BLaER1 (cell line): ENCODE results near the gene SYNE2.

Experiments
- H3K27ac ChIP-seq: shearing (Covaris generic); formaldehyde crosslinking; 2 replicates; pipeline ENCODE4 v1.8.1; 2022
- H3K27me3 ChIP-seq: shearing (Covaris generic); formaldehyde crosslinking; 2 replicates; pipeline ENCODE4 v1.8.1; 2022
- H3K36me3 ChIP-seq: shearing (Covaris generic); formaldehyde crosslinking; 2 replicates; pipeline ENCODE4 v1.8.1; 2022
- H3K4me1 ChIP-seq: shearing (Covaris generic); formaldehyde crosslinking; 2 replicates; pipeline ENCODE4 v1.8.1; 2022
- H3K4me2 ChIP-seq: shearing (Covaris generic); formaldehyde crosslinking; 2 replicates; pipeline ENCODE4 v1.8.1; 2022
- H3K4me3 ChIP-seq: shearing (Covaris generic); formaldehyde crosslinking; 2 replicates; pipeline ENCODE4 v1.8.1; 2022
- H3K9ac ChIP-seq: shearing (Covaris generic); formaldehyde crosslinking; 2 replicates; pipeline ENCODE4 v1.8.1; 2022
- H3K9me3 ChIP-seq: shearing (Covaris generic); formaldehyde crosslinking; 2 replicates; pipeline ENCODE4 v1.8.1; 2022
- H4K20me1 ChIP-seq: shearing (Covaris generic); formaldehyde crosslinking; 2 replicates; pipeline ENCODE4 v1.8.1; 2022
- Cebpa-rat ChIP-seq: shearing (Covaris generic); IDR thresholded peaks from 2 replicates; pipeline ENCODE4 v1.8.1; 2022

Gene SYNE2

GRCh38 chr14:64061115-64061514 is 208.3 kb downstream of the SYNE2 start:
- Histone ChIP-seq H3K4me1 (no peaks in the 10 kb centered on the region), H3K27me3 (no peaks in the 10 kb centered on the region), H3K4me2 (no peak overlapping the region), H3K9ac (no peak overlapping the region), H4K20me1 (no peaks in the 10 kb centered on the region), H3K4me3 (no peak overlapping the region), H3K36me3 (peaks cover 36% of the 10 kb centered on the region), H3K27ac (no peak overlapping the region), H3K9me3 (no peaks in the 10 kb centered on the region)
- TF ChIP-seq Cebpa-rat, result no peak

- no peaks in the 10 kb centered on the region for H3K27me3 ChIP-seq
- H3K4me1 ChIP-seq, result no peaks in the 10 kb centered on the region
- H3K9me3 ChIP-seq, result no peaks in the 10 kb centered on the region
- no peak for TF ChIP-seq Cebpa-rat
- H4K20me1 ChIP-seq, result no peaks in the 10 kb centered on the region
- peaks cover 42% of the 10 kb centered on the region for H3K36me3 ChIP-seq
- H3K4me3 ChIP-seq, result no peak overlapping the region
- no peak overlapping the region for H3K9ac ChIP-seq
- no peak overlapping the region for H3K4me2 ChIP-seq
- H3K27ac ChIP-seq, result no peak overlapping the region
Observed at GRCh38 chr14:64061706-64062105, 208.9 kb downstream of the SYNE2 start.

GRCh38 chr14:64062381-64063115 is 209.7 kb downstream of the SYNE2 start:
- Histone ChIP-seq H4K20me1 (no peaks in the 10 kb centered on the region), H3K4me3 (no peak overlapping the region), H3K4me1 (no peaks in the 10 kb centered on the region), H3K27me3 (no peaks in the 10 kb centered on the region), H3K36me3 (peaks cover 42% of the 10 kb centered on the region), H3K4me2 (no peak overlapping the region), H3K9me3 (no peaks in the 10 kb centered on the region), H3K27ac (no peak overlapping the region), H3K9ac (no peak overlapping the region)
- no peak for TF ChIP-seq Cebpa-rat

GRCh38 chr14:64064447-64064846 is 211.6 kb downstream of the SYNE2 start:
- Histone ChIP-seq H4K20me1 (no peaks in the 10 kb centered on the region), H3K4me1 (no peaks in the 10 kb centered on the region), H3K9ac (no peak overlapping the region), H3K9me3 (no peaks in the 10 kb centered on the region), H3K36me3 (peaks cover 46% of the 10 kb centered on the region), H3K27me3 (no peaks in the 10 kb centered on the region), H3K27ac (no peak overlapping the region), H3K4me2 (no peak overlapping the region), H3K4me3 (no peak overlapping the region)
- TF ChIP-seq Cebpa-rat, result no peak

GRCh38 chr14:64069634-64070359 is 217.0 kb downstream of the SYNE2 start:
- no peak for TF ChIP-seq Cebpa-rat
- H3K4me3 ChIP-seq, result no peak overlapping the region

GRCh38 chr14:64074961-64075612 is 222.3 kb downstream of the SYNE2 start:
- Histone ChIP-seq H3K36me3 (peaks cover 58% of the 10 kb centered on the region), H3K9me3 (no peaks in the 10 kb centered on the region), H3K27me3 (no peaks in the 10 kb centered on the region), H3K4me3 (no peak overlapping the region), H3K27ac (no peak overlapping the region), H3K9ac (no peak overlapping the region), H3K4me1 (no peaks in the 10 kb centered on the region), H4K20me1 (no peaks in the 10 kb centered on the region), H3K4me2 (no peak overlapping the region)
- TF ChIP-seq Cebpa-rat, result no peak

More at GRCh38 chr14:64069634-64070359, 217.0 kb downstream of the SYNE2 start:
- Histone ChIP-seq H3K4me2 (no peak overlapping the region), H3K4me1 (no peaks in the 10 kb centered on the region), H3K27me3 (no peaks in the 10 kb centered on the region), H3K27ac (no peak overlapping the region), H3K9me3 (no peaks in the 10 kb centered on the region), H4K20me1 (no peaks in the 10 kb centered on the region), H3K9ac (no peak overlapping the region), H3K36me3 (peaks cover 68% of the 10 kb centered on the region)

- Histone ChIP-seq H3K27me3 (no peaks in the 10 kb centered on the region), H3K36me3 (peaks cover 59% of the 10 kb centered on the region), H3K27ac (no peak overlapping the region), H3K4me2 (no peak overlapping the region), H4K20me1 (no peaks in the 10 kb centered on the region), H3K4me3 (no peak overlapping the region), H3K9ac (no peak overlapping the region), H3K9me3 (no peaks in the 10 kb centered on the region), H3K4me1 (no peaks in the 10 kb centered on the region)
- no peak for TF ChIP-seq Cebpa-rat
Observed at GRCh38 chr14:64075613-64076005, 222.8 kb downstream of the SYNE2 start.

GRCh38 chr14:64080452-64080851 is 227.6 kb downstream of the SYNE2 start:
- no peak overlapping the region for H3K4me3 ChIP-seq
- H4K20me1 ChIP-seq, result no peaks in the 10 kb centered on the region
- no peaks in the 10 kb centered on the region for H3K4me1 ChIP-seq
- H3K36me3 ChIP-seq, result peaks cover 61% of the 10 kb centered on the region
- H3K27ac ChIP-seq, result no peak overlapping the region
- no peaks in the 10 kb centered on the region for H3K27me3 ChIP-seq
- H3K4me2 ChIP-seq, result no peak overlapping the region
- no peaks in the 10 kb centered on the region for H3K9me3 ChIP-seq
- H3K9ac ChIP-seq, result no peak overlapping the region
- no peak for TF ChIP-seq Cebpa-rat

- Histone ChIP-seq H3K9ac (no peak overlapping the region), H4K20me1 (no peaks in the 10 kb centered on the region), H3K9me3 (no peaks in the 10 kb centered on the region), H3K4me1 (no peaks in the 10 kb centered on the region), H3K36me3 (peaks cover 61% of the 10 kb centered on the region), H3K4me2 (no peak overlapping the region), H3K27ac (no peak overlapping the region), H3K27me3 (no peaks in the 10 kb centered on the region), H3K4me3 (no peak overlapping the region)
- TF ChIP-seq Cebpa-rat, result no peak
Observed at GRCh38 chr14:64081174-64081746, 228.5 kb downstream of the SYNE2 start.

- H3K4me1 ChIP-seq, result no peaks in the 10 kb centered on the region
- H3K4me2 ChIP-seq, result no peak overlapping the region
- no peaks in the 10 kb centered on the region for H4K20me1 ChIP-seq
- H3K27me3 ChIP-seq, result no peaks in the 10 kb centered on the region
- no peak for TF ChIP-seq Cebpa-rat
- peaks cover 64% of the 10 kb centered on the region for H3K36me3 ChIP-seq
- H3K27ac ChIP-seq, result no peak overlapping the region
- no peak overlapping the region for H3K9ac ChIP-seq
- no peak overlapping the region for H3K4me3 ChIP-seq
- no peaks in the 10 kb centered on the region for H3K9me3 ChIP-seq
Observed at GRCh38 chr14:64082837-64083236, 230.0 kb downstream of the SYNE2 start.
